ENCODE data around the gene ELK1.
A peak's percentile ranks its signal among the peaks of the same experiment; 100 is the strongest.

ELK1 gene

GRCh38 chrX:47625365-47625764 lies 25.0 kb downstream of the ELK1 start:
- H3K27me3 ChIP-seq (ENCODE audit: insufficient read depth, low read length), result peaks cover 6% of the 10 kb centered on the region
- H3K9me3 ChIP-seq (ENCODE audit: insufficient read depth, low read depth, low read length), result no peaks in the 10 kb centered on the region
- no peak overlapping the region for H3K27ac ChIP-seq (ENCODE audit: low read depth, low read length)
- no peak overlapping the region for H3K9ac ChIP-seq (ENCODE audit: low read depth, low read length)
- H3K4me1 ChIP-seq (ENCODE audit: insufficient read depth, low read length), result no peaks in the 10 kb centered on the region; the same call in 1 of the 2 replicates
- H3K36me3 ChIP-seq (ENCODE audit: insufficient read depth, low read length), result no peaks in the 10 kb centered on the region
- WGBS, result 86% methylated on average over 2 of the region's 2 CpGs
- no peak overlapping the region for H3K4me3 ChIP-seq (ENCODE audit: low read length)

GRCh38 chrX:47623540-47624027 lies 26.8 kb downstream of the ELK1 start:
- Histone ChIP-seq H3K4me3 (ENCODE audit: low read length) (peak overlapping the region; percentile 45), H3K27ac (ENCODE audit: low read depth, low read length) (no peak overlapping the region), H3K27me3 (ENCODE audit: insufficient read depth, low read length) (peaks cover 6% of the 10 kb centered on the region), H3K9ac (ENCODE audit: low read depth, low read length) (peak overlapping the region; percentile 40; the same call in 1 of the 2 replicates), H3K36me3 (ENCODE audit: insufficient read depth, low read length) (no peaks in the 10 kb centered on the region), H3K4me1 (ENCODE audit: insufficient read depth, low read length) (no peaks in the 10 kb centered on the region; the same call in 1 of the 2 replicates), H3K9me3 (ENCODE audit: insufficient read depth, low read depth, low read length) (no peaks in the 10 kb centered on the region)
- 3% methylated on average over 35 of the region's 35 CpGs for WGBS

- Histone ChIP-seq H3K9me3 (ENCODE audit: insufficient read depth, low read depth, low read length) (no peaks in the 10 kb centered on the region), H3K36me3 (ENCODE audit: insufficient read depth, low read length) (no peaks in the 10 kb centered on the region), H3K9ac (ENCODE audit: low read depth, low read length) (no peak overlapping the region), H3K27ac (ENCODE audit: low read depth, low read length) (no peak overlapping the region), H3K27me3 (ENCODE audit: insufficient read depth, low read length) (peaks cover 6% of the 10 kb centered on the region), H3K4me1 (ENCODE audit: insufficient read depth, low read length) (no peaks in the 10 kb centered on the region; the same call in 1 of the 2 replicates), H3K4me3 (ENCODE audit: low read length) (no peak overlapping the region)
- WGBS, result 88% methylated on average over 6 of the region's 6 CpGs
Measured at GRCh38 chrX:47621851-47622250, 28.5 kb downstream of the ELK1 start.

GRCh38 chrX:47620303-47620685 lies 30.1 kb downstream of the ELK1 start:
- Histone ChIP-seq H3K27me3 (ENCODE audit: insufficient read depth, low read length) (peaks cover 6% of the 10 kb centered on the region), H3K36me3 (ENCODE audit: insufficient read depth, low read length) (no peaks in the 10 kb centered on the region), H3K27ac (ENCODE audit: low read depth, low read length) (no peak overlapping the region), H3K4me1 (ENCODE audit: insufficient read depth, low read length) (no peaks in the 10 kb centered on the region; the same call in 1 of the 2 replicates), H3K9ac (ENCODE audit: low read depth, low read length) (no peak overlapping the region), H3K9me3 (ENCODE audit: insufficient read depth, low read depth, low read length) (no peaks in the 10 kb centered on the region), H3K4me3 (ENCODE audit: low read length) (peak overlapping the region; percentile 54; the same call in 1 of the 2 replicates)
- WGBS, result 56% methylated on average over 9 of the region's 9 CpGs

- no peak within 1 kb of the TSS for H3K9ac ChIP-seq (ENCODE audit: low read depth, low read length)
- 1% methylated on average over 64 of the region's 88 CpGs for WGBS
- peak within 1 kb of the TSS; percentile 54 for H3K4me3 ChIP-seq (ENCODE audit: low read length)
- no peaks in the 10 kb centered on the region for H3K9me3 ChIP-seq (ENCODE audit: insufficient read depth, low read depth, low read length)
- H3K27me3 ChIP-seq (ENCODE audit: insufficient read depth, low read length), result peaks cover 6% of the 10 kb centered on the region
- H3K27ac ChIP-seq (ENCODE audit: low read depth, low read length), result no peak within 1 kb of the TSS
- no peaks in the 10 kb centered on the region; the same call in 1 of the 2 replicates for H3K4me1 ChIP-seq (ENCODE audit: insufficient read depth, low read length)
- H3K36me3 ChIP-seq (ENCODE audit: insufficient read depth, low read length), result no peaks in the 10 kb centered on the region
Measured at GRCh38 chrX:47619486-47620302, 30.7 kb downstream of the ELK1 start, which contains the start of gene SYN1. Gene SYN1, minus strand, starts transcription at chrX:47619857. Its CDS starts 129 bp downstream, at chrX:47619728.

GRCh38 chrX:47618923-47619485 lies 31.4 kb downstream of the ELK1 start:
- Histone ChIP-seq H3K9ac (ENCODE audit: low read depth, low read length) (no peak overlapping the region), H3K27me3 (ENCODE audit: insufficient read depth, low read length) (peaks cover 6% of the 10 kb centered on the region), H3K9me3 (ENCODE audit: insufficient read depth, low read depth, low read length) (no peaks in the 10 kb centered on the region), H3K27ac (ENCODE audit: low read depth, low read length) (no peak overlapping the region), H3K4me1 (ENCODE audit: insufficient read depth, low read length) (no peaks in the 10 kb centered on the region; the same call in 1 of the 2 replicates), H3K36me3 (ENCODE audit: insufficient read depth, low read length) (no peaks in the 10 kb centered on the region), H3K4me3 (ENCODE audit: low read length) (peak overlapping the region; percentile 54)
- 35% methylated on average over 32 of the region's 32 CpGs for WGBS

- Histone ChIP-seq H3K9ac (ENCODE audit: low read depth, low read length) (no peak overlapping the region), H3K9me3 (ENCODE audit: insufficient read depth, low read depth, low read length) (no peaks in the 10 kb centered on the region), H3K27me3 (ENCODE audit: insufficient read depth, low read length) (no peaks in the 10 kb centered on the region), H3K4me3 (ENCODE audit: low read length) (no peak overlapping the region), H3K27ac (ENCODE audit: low read depth, low read length) (no peak overlapping the region), H3K4me1 (ENCODE audit: insufficient read depth, low read length) (no peaks in the 10 kb centered on the region), H3K36me3 (ENCODE audit: insufficient read depth, low read length) (no peaks in the 10 kb centered on the region)
- 70% methylated on average over 5 of the region's 5 CpGs for WGBS
Measured at GRCh38 chrX:47614618-47615017, 35.7 kb downstream of the ELK1 start.

- no peaks in the 10 kb centered on the region for H3K9me3 ChIP-seq (ENCODE audit: insufficient read depth, low read depth, low read length)
- 91% methylated on average over 8 of the region's 8 CpGs for WGBS
Measured at GRCh38 chrX:47613082-47613481, 37.3 kb downstream of the ELK1 start.

GRCh38 chrX:47612418-47612817 lies 37.9 kb downstream of the ELK1 start:
- Histone ChIP-seq H3K9ac (ENCODE audit: low read depth, low read length) (no peak overlapping the region), H3K9me3 (ENCODE audit: insufficient read depth, low read depth, low read length) (no peaks in the 10 kb centered on the region), H3K36me3 (ENCODE audit: insufficient read depth, low read length) (no peaks in the 10 kb centered on the region), H3K4me3 (ENCODE audit: low read length) (no peak overlapping the region), H3K4me1 (ENCODE audit: insufficient read depth, low read length) (peaks cover 6% of the 10 kb centered on the region; the same call in 1 of the 2 replicates), H3K27ac (ENCODE audit: low read depth, low read length) (no peak overlapping the region), H3K27me3 (ENCODE audit: insufficient read depth, low read length) (no peaks in the 10 kb centered on the region)

More at GRCh38 chrX:47613082-47613481, 37.3 kb downstream of the ELK1 start:
- no peak overlapping the region for H3K4me3 ChIP-seq (ENCODE audit: low read length)
- H3K36me3 ChIP-seq (ENCODE audit: insufficient read depth, low read length), result no peaks in the 10 kb centered on the region
- no peak overlapping the region for H3K27ac ChIP-seq (ENCODE audit: low read depth, low read length)
- H3K9ac ChIP-seq (ENCODE audit: low read depth, low read length), result no peak overlapping the region
- peaks cover 6% of the 10 kb centered on the region; the same call in 1 of the 2 replicates for H3K4me1 ChIP-seq (ENCODE audit: insufficient read depth, low read length)
- no peaks in the 10 kb centered on the region for H3K27me3 ChIP-seq (ENCODE audit: insufficient read depth, low read length)

GRCh38 chrX:47611926-47612325 lies 38.4 kb downstream of the ELK1 start:
- 96% methylated on average over 2 of the region's 2 CpGs for WGBS
- no peak overlapping the region for H3K27ac ChIP-seq (ENCODE audit: low read depth, low read length)
- no peaks in the 10 kb centered on the region for H3K9me3 ChIP-seq (ENCODE audit: insufficient read depth, low read depth, low read length)
- H3K36me3 ChIP-seq (ENCODE audit: insufficient read depth, low read length), result no peaks in the 10 kb centered on the region
- no peak overlapping the region for H3K9ac ChIP-seq (ENCODE audit: low read depth, low read length)
- no peak overlapping the region for H3K4me3 ChIP-seq (ENCODE audit: low read length)
- peaks cover 6% of the 10 kb centered on the region; the same call in 1 of the 2 replicates for H3K4me1 ChIP-seq (ENCODE audit: insufficient read depth, low read length)
- H3K27me3 ChIP-seq (ENCODE audit: insufficient read depth, low read length), result no peaks in the 10 kb centered on the region

- Histone ChIP-seq H3K27me3 (ENCODE audit: insufficient read depth, low read length) (no peaks in the 10 kb centered on the region), H3K4me3 (ENCODE audit: low read length) (no peak overlapping the region), H3K36me3 (ENCODE audit: insufficient read depth, low read length) (no peaks in the 10 kb centered on the region), H3K27ac (ENCODE audit: low read depth, low read length) (no peak overlapping the region), H3K9ac (ENCODE audit: low read depth, low read length) (no peak overlapping the region), H3K9me3 (ENCODE audit: insufficient read depth, low read depth, low read length) (no peaks in the 10 kb centered on the region), H3K4me1 (ENCODE audit: insufficient read depth, low read length) (peaks cover 6% of the 10 kb centered on the region; the same call in 1 of the 2 replicates)
- 86% methylated on average over 1 of the region's 2 CpGs for WGBS
Measured at GRCh38 chrX:47611489-47611888, 38.9 kb downstream of the ELK1 start.
